BE2C (cell line): ENCODE data around the gene TRABD2A.
"Not testable (repeated sequence)": the region's sequence is repeated elsewhere in the genome, so short reads cannot be mapped to it uniquely, and the experiment has no call there.

Experiments
- DNase-seq: peaks from one replicate; pipeline ENCODE4 v3.0.0-alpha.2; 2020
- H3K27me3 ChIP-seq: fragments of 250-450 bp; sonication (Bioruptor Pico); 2 replicates; pipeline ENCODE4 v1.5.1; 2020; ENCODE audit warnings: mild to moderate bottlenecking
- H3K36me3 ChIP-seq: fragments of 250-450 bp; sonication (Bioruptor Pico); 2 replicates; pipeline ENCODE4 v1.5.1; 2020; ENCODE audit warnings: mild to moderate bottlenecking
- H3K4me1 ChIP-seq: fragments of 250-450 bp; sonication (Bioruptor Pico); 2 replicates; pipeline ENCODE4 v1.5.1; 2020
- H3K4me3 ChIP-seq: 2 replicates; pipeline ENCODE4 v1.5.1; 2011; ENCODE audit warnings: low read depth, low read length
- H3K9me3 ChIP-seq: fragments of 250-450 bp; sonication (Bioruptor Pico); 2 replicates; pipeline ENCODE4 v1.5.1; 2020
- TF ChIP-seq, protein P1 (sequence below): IDR thresholded peaks from 2 replicates; pipeline ENCODE4 v1.5.1; 2012; ENCODE audit warnings: mild to moderate bottlenecking, low read depth, low read length

The TRABD2A gene

DNA sequence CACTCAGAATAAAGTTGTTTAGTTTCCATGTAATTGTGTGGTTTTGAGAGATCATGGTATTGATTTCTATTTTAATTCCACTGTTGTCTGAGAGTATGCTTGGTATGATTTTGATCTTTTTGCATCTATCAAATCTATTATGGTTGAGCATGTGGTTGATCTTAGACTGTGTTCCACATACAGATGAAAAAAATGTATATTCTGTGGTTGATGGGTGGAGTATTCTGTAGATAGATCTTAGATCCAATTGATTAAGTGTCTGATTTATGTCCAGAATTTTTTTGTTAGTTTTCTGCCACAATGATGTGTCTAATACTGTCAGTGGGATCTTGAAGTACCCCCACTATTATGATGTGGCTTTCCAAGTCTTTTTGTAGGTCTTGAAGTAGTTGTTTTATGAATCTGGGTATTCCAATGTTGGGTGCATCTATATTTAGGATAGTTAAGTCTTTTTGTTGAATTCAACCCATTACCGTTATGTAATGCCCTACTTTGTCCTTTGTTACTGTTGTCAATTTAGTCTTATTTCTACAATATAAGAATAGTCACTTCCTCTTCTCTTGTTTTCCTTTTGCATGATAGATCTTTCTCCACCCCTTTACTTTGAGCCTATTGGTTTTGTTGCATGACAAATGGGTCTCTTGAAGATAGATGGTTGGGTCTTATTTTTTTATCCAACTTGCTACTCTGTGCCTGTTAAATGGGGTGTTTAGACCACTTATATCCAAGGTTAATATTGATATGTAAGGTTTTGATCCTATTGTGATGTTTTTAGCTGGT, 101.8 kb downstream of the TRABD2A start:
- no peak overlapping the region for H3K4me3 ChIP-seq
- TF ChIP-seq, protein P1, sequence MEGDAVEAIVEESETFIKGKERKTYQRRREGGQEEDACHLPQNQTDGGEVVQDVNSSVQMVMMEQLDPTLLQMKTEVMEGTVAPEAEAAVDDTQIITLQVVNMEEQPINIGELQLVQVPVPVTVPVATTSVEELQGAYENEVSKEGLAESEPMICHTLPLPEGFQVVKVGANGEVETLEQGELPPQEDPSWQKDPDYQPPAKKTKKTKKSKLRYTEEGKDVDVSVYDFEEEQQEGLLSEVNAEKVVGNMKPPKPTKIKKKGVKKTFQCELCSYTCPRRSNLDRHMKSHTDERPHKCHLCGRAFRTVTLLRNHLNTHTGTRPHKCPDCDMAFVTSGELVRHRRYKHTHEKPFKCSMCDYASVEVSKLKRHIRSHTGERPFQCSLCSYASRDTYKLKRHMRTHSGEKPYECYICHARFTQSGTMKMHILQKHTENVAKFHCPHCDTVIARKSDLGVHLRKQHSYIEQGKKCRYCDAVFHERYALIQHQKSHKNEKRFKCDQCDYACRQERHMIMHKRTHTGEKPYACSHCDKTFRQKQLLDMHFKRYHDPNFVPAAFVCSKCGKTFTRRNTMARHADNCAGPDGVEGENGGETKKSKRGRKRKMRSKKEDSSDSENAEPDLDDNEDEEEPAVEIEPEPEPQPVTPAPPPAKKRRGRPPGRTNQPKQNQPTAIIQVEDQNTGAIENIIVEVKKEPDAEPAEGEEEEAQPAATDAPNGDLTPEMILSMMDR, result no peak

GRCh38 chr2:84776011-84776410, 104.9 kb downstream of the TRABD2A start:
- Histone ChIP-seq H3K4me1 (no peaks in the 10 kb centered on the region), H3K36me3 (no peaks in the 10 kb centered on the region), H3K4me3 (no peak overlapping the region), H3K9me3 (no peaks in the 10 kb centered on the region), H3K27me3 (no peaks in the 10 kb centered on the region)
- TF ChIP-seq, protein P1, result no peak
- no peak for DNase-seq

More for the DNA sequence above, 101.8 kb downstream of the TRABD2A start:
- no peaks in the 10 kb centered on the region for H3K4me1 ChIP-seq
- no peaks in the 10 kb centered on the region for H3K9me3 ChIP-seq
- no peaks in the 10 kb centered on the region for H3K27me3 ChIP-seq
- no peak for DNase-seq
- no peaks in the 10 kb centered on the region for H3K36me3 ChIP-seq

DNA sequence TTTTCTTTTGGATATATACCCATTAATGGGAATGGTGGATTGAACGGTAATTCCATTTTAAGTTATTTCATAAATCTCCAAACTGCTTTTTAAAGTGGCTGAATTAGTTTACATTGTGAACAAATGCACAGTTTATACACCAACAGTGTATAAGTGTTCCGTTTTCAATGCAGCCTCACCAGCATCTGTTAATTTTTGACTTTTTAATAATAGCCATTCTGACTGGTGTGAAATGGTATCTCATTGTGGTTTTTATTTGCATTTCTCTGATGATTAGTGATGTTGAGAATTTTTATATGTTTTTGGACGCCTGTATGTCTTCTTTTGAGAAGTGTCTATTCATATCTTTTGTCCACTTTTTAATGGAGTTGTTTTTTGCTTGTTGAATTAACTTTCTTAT, 107.3 kb downstream of the TRABD2A start:
- not testable (repeated sequence) for H3K4me1 ChIP-seq, H3K27me3 ChIP-seq, H3K9me3 ChIP-seq, DNase-seq, H3K4me3 ChIP-seq, H3K36me3 ChIP-seq
